Islet precursor cell (in vitro differentiated cells): ENCODE data around the gene RPGR.

Experiments
- DNase-seq: peaks from one replicate; pipeline ENCODE4 v3.0.0-alpha.2; 2018

RPGR gene

GRCh38 chrX:38326086-38326485 lies 1.2 kb downstream of the RPGR start:
- DNase-seq = no peak

GRCh38 chrX:38320819-38321218 lies 6.5 kb downstream of the RPGR start:
- no peak for DNase-seq

- DNase-seq = no peak
Measured at GRCh38 chrX:38318606-38319005, 8.7 kb downstream of the RPGR start.

- no peak for DNase-seq
Measured at GRCh38 chrX:38318196-38318595, 9.1 kb downstream of the RPGR start.

- DNase-seq = no peak
Measured at GRCh38 chrX:38315186-38315585, 12.1 kb downstream of the RPGR start.

GRCh38 chrX:38313190-38313589 lies 14.1 kb downstream of the RPGR start:
- DNase-seq = no peak

GRCh38 chrX:38312436-38312835 lies 14.9 kb downstream of the RPGR start:
- no peak for DNase-seq

GRCh38 chrX:38311743-38312142 lies 15.6 kb downstream of the RPGR start:
- no peak for DNase-seq

- no peak for DNase-seq
Measured at GRCh38 chrX:38305971-38306370, 21.3 kb downstream of the RPGR start.

- no peak for DNase-seq
Measured at GRCh38 chrX:38304010-38304409, 23.3 kb downstream of the RPGR start.

- DNase-seq = no peak
Measured at GRCh38 chrX:38293741-38294140, 33.6 kb downstream of the RPGR start.

GRCh38 chrX:38287674-38288073 lies 39.6 kb downstream of the RPGR start:
- DNase-seq = no peak

GRCh38 chrX:38285649-38286048 lies 41.7 kb downstream of the RPGR start:
- DNase-seq = no peak

GRCh38 chrX:38282049-38282448 lies 45.3 kb downstream of the RPGR start:
- no peak for DNase-seq

GRCh38 chrX:38279188-38279587 lies 48.1 kb downstream of the RPGR start:
- peak; percentile 80 for DNase-seq

GRCh38 chrX:38278682-38279081 lies 48.6 kb downstream of the RPGR start:
- no peak for DNase-seq

- no peak for DNase-seq
Measured at GRCh38 chrX:38277802-38278201, 49.5 kb downstream of the RPGR start.

- DNase-seq = no peak
Measured at GRCh38 chrX:38277136-38277535, 50.2 kb downstream of the RPGR start.

GRCh38 chrX:38276089-38276488 lies 51.2 kb downstream of the RPGR start:
- DNase-seq = no peak

- DNase-seq = no peak
Measured at GRCh38 chrX:38275615-38276014, 51.7 kb downstream of the RPGR start.

- no peak for DNase-seq
Measured at GRCh38 chrX:38273453-38273852, 53.9 kb downstream of the RPGR start.

GRCh38 chrX:38271154-38271716 lies 56.1 kb downstream of the RPGR start:
- no peak for DNase-seq

- DNase-seq = no peak
Measured at GRCh38 chrX:38268011-38268410, 59.3 kb downstream of the RPGR start.

- DNase-seq = no peak
Measured at GRCh38 chrX:38262715-38263620, 64.3 kb downstream of the RPGR start.

GRCh38 chrX:38260231-38260630 lies 67.1 kb downstream of the RPGR start:
- peak; percentile 65 for DNase-seq
